Astrocyte (in vitro differentiated cells and primary cell): ENCODE measurements around the gene ADCY3.

Experiments
- EZH2 ChIP-seq: IDR thresholded peaks from 2 replicates; pipeline ENCODE4 v1.6.1; 2012; ENCODE audit warnings: mild to moderate bottlenecking, low read length, inconsistent platforms; ENCODE audit not compliant: insufficient read depth
- TF ChIP-seq, protein P1 (sequence below): IDR thresholded peaks from 2 replicates; pipeline ENCODE4 v1.5.1; 2011; ENCODE audit warnings: low read depth, mild to moderate bottlenecking, inconsistent platforms, low read length, moderate library complexity; ENCODE audit not compliant: insufficient read depth

DNA sequence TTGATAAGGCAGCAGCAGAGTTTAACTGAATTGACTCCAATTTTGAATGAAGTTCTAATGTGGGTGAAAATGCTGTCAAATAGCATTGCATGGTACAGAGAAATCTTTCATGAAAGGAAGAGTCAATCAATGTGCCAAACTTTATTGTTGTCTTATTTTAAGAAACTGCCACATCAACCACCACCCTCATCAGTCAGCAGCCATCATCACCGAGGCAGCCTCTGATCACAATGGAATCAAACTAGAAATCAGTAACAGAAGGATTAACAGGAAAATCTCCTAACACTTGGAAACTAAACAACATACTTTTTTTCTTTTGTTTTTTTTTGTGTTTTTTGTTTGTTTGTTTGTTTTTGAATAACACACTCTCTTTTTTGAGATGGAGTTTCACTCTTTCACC is 41.9 kb upstream of the ADCY3 start:
- TF ChIP-seq, protein P1, sequence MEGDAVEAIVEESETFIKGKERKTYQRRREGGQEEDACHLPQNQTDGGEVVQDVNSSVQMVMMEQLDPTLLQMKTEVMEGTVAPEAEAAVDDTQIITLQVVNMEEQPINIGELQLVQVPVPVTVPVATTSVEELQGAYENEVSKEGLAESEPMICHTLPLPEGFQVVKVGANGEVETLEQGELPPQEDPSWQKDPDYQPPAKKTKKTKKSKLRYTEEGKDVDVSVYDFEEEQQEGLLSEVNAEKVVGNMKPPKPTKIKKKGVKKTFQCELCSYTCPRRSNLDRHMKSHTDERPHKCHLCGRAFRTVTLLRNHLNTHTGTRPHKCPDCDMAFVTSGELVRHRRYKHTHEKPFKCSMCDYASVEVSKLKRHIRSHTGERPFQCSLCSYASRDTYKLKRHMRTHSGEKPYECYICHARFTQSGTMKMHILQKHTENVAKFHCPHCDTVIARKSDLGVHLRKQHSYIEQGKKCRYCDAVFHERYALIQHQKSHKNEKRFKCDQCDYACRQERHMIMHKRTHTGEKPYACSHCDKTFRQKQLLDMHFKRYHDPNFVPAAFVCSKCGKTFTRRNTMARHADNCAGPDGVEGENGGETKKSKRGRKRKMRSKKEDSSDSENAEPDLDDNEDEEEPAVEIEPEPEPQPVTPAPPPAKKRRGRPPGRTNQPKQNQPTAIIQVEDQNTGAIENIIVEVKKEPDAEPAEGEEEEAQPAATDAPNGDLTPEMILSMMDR = no peak
- no peak for TF ChIP-seq EZH2
